ENCODE data around the gene SLC39A3.

Gene SLC39A3

DNA sequence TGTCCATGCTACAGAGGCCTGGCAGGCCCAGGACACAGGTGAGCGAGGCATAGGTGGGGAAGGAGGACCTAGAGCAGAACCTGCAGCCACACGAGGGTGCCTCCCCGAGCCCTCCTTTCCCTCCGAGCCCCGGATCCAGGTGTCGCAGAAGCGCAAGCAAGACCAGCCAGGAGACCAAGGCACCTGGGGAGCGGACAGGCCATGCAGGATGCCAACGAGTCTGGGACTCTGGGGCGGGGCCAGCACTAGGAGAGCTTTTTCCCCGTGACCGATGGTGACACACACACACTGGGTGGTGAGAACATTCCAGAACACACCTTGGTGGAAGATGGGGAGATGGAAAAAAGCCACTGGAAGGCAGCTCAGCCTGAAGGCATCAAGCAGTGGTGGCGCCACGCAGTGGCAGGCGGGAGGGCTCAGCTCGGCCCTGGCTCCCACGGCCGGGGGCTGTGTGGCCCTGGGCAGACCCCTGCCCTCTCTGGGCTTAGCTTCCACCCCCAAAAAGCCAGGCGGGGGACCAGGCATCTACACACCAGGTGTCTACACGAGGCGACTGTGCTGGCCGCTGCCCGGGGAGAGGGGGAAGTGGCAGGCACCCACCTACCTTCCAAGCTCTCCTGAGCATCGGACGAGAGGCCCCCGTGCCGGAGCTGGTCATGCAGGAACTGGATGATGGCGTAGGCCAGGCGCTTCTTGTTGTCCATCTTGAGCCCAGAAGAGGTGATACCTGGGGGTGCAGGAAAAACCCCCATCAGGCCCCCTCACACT, 28.7 kb upstream of the SLC39A3 start:
- no peak for DNase-seq

DNA sequence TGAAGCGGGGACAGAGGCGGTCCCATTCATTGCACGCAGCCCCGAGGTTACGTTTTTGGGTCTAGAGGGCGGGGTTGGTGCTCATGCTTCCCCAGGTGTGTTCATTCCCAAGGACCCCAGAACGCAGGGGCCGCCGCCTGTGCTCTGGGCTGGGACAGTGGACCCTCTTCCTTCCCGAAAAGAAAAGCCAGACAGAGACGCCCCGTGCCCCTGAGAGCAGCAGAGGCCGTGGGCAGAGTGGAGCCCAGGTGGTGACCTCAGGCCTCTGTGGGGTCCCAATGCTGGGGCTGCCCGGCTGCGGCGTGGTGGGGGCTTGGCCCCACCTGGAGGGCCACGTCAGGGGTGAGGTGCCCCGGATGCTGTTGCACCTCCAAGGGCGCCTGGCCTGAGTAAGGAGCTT, 27.9 kb upstream of the SLC39A3 start:
- DNase-seq: no peak

- no peak for DNase-seq
Observed at GRCh38 chr19:2766594-2767372, 27.0 kb upstream of the SLC39A3 start.

DNA sequence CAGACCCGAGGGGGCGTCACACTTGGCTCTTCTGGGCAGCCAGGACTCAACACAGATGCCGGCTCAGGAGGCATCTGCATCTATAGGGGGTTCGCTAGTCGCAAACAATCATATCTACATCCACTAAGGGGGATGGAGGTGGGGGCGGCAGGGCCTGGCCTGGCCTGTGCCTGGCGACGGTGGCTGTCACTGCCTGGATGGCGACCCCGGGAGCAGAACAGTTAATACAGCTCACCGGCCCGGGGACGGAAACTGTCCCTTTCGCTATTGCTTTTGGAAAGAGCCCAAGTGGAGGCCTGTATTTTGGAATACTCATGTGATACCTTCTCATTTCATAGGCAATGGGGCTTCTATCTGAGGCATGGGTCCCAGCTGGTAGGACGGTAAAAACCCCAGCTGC, 25.6 kb upstream of the SLC39A3 start:
- no peak for DNase-seq

DNA sequence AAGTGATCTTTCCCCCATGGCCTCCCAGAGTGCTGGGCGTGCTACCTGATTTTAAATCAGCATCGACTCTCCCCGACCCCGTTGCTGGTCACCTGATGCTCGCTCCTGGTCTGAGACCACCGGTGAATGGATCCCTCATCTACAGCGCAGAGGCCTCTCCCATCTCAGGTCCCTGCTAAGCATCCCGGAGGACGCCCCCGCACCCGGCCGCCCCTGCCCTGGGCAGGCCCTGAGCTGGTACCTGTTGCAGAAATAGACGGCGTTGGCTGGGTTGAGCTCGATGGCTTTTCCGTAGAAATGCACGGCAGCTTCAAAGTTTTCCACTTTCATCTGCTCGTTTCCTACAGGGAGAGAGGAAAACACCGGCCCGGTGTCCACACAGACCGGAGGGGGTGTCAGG, 25.1 kb upstream of the SLC39A3 start:
- DNase-seq: no peak

GRCh38 chr19:2763687-2764086, 23.9 kb upstream of the SLC39A3 start:
- DNase-seq: no peak

DNA sequence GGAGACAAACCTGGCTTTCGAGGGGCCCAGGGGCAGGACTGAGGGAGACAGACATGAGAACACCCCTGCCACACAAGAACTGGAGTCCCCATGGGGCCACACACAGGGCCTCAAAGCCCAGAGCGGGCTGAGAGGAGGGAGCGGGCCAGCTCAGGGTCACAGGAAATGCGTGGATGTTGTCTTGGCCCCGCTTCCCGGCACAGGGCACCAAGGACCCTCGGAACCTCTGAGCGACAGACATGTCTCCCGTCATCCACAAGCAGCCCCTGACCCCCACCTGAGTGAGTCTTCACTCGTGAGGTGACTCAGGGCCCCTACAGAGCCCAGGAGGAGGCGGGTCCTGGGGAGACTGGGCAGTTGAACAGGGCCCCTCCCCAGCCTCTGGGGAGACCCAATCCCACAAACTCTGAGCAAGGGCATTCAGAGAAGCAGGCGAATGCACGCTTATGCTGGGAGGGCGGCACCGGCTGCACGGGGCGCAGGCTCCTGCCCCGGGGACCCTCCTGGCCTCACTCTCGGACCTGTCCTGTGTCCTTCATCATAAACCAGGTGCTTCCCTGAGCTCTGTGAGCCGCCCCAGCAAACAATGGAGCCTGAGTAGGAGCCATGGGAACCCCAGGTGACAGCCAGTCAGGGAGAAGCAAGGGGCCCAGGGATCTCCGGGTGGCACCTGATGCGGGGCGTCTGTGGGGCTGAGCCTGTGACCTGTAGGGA, 23.1 kb upstream of the SLC39A3 start:
- DNase-seq: no peak

DNA sequence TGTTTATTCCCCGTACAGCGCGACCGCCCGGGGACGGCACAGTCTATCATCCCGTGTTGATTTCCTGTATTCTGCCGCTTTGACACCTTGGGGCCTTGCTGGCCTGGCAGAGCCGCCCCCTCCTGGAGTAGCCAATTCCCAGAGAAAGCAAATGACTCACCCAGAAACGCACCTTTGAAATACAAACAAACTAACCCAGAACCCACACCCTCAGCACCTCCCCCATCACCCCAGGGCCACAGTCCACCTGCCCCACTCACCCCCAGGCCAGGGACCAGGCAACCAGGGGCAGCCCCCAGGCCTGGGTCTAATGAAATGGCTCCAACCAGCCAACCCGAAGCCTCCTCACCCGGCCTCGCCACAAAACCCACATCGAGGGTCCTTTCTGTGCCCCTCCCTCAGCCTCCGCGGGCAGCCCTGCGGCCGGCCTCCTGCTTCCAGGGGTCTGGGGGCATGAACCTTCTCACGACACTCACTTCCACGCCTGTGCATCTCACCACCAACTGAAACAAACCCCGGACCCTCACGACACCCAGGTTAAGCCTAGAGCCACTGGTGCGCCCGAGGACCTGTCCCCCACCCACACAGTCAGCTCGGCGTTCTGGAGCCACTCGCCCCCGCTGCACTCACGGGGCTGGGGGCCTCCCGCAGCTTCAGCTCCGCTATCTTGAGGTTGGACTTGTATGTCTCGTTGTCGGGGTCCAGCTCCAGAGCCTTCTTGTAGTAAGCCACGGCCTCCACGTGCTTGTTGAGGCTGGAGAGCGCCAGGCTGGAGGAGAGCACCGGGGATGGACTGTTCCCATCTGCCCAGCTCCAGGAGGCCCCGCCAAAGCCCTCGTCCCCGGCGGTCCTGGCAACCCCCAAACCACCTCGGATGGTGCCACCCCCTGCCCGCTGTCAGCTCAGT, 22.3 kb upstream of the SLC39A3 start:
- no peak for DNase-seq

DNA sequence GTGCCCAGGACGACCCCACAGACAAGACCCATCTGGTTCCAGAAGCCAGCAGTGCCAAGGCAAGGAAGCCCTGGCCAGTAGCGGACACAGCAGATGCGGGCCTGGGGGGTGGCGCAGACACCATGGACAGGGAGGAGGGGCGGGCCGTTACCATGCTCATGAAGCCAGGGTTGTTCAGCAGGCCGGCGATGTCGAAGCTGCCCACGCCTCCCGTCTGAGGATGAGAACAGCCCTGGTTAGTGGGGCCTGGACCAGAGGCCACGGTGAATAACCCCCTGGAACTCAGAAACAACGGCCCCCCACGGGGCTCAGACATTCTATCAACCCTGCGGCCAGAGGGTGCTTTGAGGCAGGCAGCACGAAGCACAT, 21.5 kb upstream of the SLC39A3 start:
- DNase-seq: no peak

- no peak for DNase-seq
Observed at GRCh38 chr19:2759965-2760364, 20.1 kb upstream of the SLC39A3 start.

DNA sequence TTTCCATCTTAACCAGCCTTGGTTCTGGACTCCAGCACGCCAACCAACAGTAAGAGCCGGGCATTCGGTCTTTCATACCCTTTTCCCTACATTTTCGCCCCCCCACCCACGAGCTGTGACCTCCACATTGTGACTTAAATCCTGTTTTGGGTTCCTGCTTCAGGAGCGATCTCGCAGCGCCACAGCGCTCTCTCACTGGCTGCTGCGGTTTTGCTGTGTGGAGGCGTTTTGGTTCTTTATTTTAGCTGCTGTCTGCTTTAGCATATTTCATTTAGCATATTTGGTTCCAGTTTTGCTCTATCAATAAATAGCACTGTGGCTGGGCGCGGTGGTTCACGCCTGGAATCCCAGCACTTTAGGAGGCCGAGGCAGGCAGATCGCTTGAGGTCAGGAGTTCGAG, 19.5 kb upstream of the SLC39A3 start:
- DNase-seq: no peak

- no peak for DNase-seq
Observed at GRCh38 chr19:2758601-2759313, 18.9 kb upstream of the SLC39A3 start.

DNA sequence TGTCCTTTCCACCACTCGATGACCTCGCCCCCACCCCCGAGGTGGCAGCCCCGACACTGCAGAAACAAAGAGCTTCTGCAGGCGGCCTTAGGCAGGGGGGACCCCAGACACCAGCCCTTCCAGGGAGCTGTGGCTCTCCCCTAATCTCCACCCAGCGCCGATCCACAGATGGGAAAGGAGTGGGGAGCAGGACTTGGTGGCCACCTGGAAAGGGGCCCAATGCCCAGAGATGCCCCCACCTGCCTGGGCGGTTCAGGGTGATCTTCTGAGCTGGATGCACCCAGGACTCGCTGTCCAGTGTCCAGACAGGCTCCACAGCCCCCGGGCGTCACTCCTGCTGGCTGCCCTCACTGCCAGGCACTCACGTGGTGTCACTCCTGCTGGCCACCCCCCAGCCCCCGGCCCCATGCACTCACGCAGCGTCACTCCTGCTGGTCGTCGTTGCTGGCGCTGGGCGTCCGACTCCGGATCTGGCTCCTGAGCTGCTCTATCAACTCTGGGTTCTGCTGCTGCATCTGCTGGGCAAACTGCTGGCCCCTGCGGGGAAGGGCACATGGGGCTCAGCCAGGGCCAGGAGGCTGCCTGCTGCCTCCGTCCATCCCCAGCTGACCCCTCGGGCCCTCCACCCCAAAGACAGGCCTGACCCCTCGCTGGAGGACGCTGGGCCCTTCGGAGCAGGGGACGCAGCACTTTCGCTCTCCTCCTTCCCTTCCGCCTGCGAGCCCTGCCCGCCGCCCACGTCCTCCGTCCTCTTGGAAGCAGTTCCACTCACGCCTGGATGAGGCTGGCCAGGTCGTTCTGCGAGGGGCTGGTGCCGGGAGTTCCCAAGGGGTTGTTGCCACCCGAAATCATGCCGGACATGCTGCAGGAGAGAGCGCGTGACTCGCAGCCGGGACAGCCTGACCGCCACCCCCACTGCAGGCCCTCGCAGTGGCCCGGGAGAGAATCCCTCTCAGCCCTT, 17.4 kb upstream of the SLC39A3 start:
- no peak for DNase-seq

DNA sequence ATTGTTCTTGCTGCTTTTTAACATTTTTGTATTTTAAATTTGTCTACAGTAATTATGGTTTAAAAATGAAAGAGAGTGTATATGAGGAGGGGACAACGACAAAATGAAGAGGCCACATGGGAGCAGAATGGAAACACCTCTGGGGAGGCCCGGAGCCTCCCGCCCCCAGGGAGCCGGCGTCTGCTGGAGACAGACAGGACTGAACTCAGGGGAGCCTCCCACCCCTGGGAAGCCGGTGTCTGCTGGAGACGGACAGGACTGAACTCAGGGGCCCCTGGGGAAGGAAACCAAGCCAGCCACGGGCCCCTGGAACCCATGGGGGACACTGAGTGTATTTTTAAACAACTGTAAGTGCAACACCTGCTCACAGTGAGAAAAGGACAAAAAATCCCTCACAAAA, 16.7 kb upstream of the SLC39A3 start:
- DNase-seq: no peak

- no peak for DNase-seq
Observed at GRCh38 chr19:2755811-2756210, 16.0 kb upstream of the SLC39A3 start.

- DNase-seq: no peak
Observed at GRCh38 chr19:2755448-2755705, 15.6 kb upstream of the SLC39A3 start.

DNA sequence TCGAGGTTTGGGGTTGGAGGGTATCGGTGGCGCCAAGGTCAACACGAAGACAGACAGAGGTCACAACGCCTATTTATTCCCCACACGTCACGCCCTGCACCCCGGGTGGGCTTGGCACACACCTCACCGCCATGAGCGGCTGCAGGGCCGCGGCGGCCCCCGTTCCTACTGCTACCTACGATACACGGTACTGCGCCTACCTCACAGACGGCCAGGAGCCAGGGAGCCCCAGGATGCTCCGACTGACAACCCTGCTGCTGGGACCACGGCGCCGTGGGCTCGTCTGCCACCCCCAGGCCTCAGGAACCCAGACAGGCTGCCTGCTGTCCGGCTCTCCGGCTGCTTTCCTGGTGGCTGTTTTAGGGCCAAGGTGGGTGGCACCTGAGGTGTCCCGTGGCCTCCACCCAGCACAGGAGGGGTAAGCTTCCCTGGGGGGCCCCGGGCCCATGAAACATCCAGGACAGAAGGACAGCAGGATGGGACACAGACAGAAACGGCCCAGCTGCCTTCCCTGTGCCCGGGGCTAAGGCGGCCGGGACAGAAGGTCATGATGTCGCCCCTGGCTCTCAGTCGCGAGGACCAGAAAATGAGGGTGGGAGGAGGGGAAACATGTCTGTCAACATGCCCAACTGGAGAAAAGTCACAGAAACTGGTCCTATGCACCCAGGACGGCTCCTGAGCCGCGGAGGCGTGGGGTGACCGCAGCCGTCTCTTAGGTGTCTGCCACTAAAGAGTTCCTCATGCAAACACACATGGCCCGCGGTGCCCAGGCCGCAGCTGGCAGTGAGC, 15.0 kb upstream of the SLC39A3 start:
- no peak for DNase-seq

DNA sequence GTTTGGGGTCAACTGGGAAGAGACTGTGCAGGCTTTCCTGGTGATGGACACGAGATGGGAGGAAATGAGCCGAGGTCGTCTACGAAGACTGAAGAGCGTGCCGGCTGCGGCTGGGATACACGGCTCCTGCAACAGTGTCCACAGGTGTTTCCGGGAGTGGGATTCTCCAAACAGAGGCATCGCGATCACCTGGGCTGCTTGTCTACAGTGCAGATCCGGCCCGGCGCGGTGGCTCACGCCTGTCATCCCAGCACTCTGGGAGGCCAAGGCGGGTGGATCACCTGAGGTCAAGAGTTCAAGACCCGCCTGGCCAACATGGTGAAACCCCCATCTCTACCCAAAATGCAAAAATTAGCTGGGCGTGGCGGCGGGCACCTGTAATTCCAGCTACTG, 11.6 kb upstream of the SLC39A3 start:
- DNase-seq: no peak

GRCh38 chr19:2750808-2751437, 11.1 kb upstream of the SLC39A3 start:
- no peak for DNase-seq

DNA sequence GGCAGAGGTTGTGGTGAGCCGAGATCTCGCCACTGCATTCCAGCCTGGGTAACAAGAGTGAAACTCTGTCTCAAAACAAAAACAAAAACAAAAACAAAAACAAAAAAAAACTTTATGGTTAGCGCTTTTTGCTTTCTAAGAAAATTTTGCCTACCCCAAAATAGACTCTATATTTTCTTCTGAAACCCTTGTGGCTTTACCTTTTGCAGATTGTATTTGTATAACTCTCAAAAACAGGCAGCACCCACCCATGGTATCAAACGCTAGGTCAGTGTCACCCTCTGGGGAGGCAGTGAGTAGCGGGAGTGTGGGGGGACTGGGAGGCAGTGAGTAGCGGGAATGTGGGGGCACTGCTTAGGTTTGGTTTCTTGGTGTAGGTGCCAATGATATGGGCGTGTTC, 7.5 kb upstream of the SLC39A3 start:
- DNase-seq: no peak
